Suprapubic skin (tissue), 4 donors: ENCODE data around the gene VPS13C. TPM values are rescaled to one million over a fixed set of nuclear protein-coding genes. Genes with fewer than 3 reads are reported as not detected.

Experiments used
- DNase-seq, 2 donors: peaks; one replicate each; pipeline ENCODE4 v3.0.0-alpha.2; 2019; ENCODE audit warnings: low spot score in 2 of 2
- H3K27ac ChIP-seq: fragments of 200-600 bp; sonication (generic); one replicate; pipeline ENCODE4 v1.5.1; 2019
- H3K27me3 ChIP-seq: fragments of 200-600 bp; sonication (generic); one replicate; pipeline ENCODE4 v1.5.1; 2019
- H3K36me3 ChIP-seq: fragments of 200-600 bp; sonication (generic); one replicate; pipeline ENCODE4 v1.5.1; 2019
- H3K4me1 ChIP-seq: fragments of 200-600 bp; sonication (generic); one replicate; pipeline ENCODE4 v1.5.1; 2019
- H3K4me3 ChIP-seq: fragments of 200-600 bp; sonication (generic); one replicate; pipeline ENCODE4 v1.5.1; 2019; ENCODE audit warnings: mild to moderate bottlenecking
- H3K9me3 ChIP-seq: fragments of 200-600 bp; sonication (generic); one replicate; pipeline ENCODE4 v1.5.1; 2019
- EP300 ChIP-seq: sonication (generic); formaldehyde crosslinking; IDR thresholded peaks from one replicate; pipeline ENCODE4 v1.6.1; 2017; ENCODE audit warnings: antibody characterized with exemption
- POLR2A ChIP-seq, 2 donors: fragments of 450-650 bp; IDR thresholded peaks; one replicate each; pipeline ENCODE4 v1.6.1; 2017; ENCODE audit warnings: antibody characterized with exemption in 2 of 2, mild to moderate bottlenecking in 2 of 2, moderate library complexity in 2 of 2
- POLR2AphosphoS5 ChIP-seq, 3 donors: sonication (generic); formaldehyde crosslinking; IDR thresholded peaks; one replicate each; pipeline ENCODE4 v1.6.1; 2017; ENCODE audit warnings: antibody characterized with exemption in 3 of 3
- WGBS: methylation state at CpG from one replicate; pipeline ENCODE4 v1.1.5; 2018; 5-methylcytosine and 5-hydroxymethylcytosine counted together
- total RNA-seq, 4 donors: library from RNA; depleted of rRNA; stranded (reverse); fragments of >200 nt; gene quantifications; one replicate each; pipeline ENCODE4 v1.1.0, GENCODE V29; 2016
- TF ChIP-seq, protein P1 (sequence below), 2 donors: fragments of 200-600 bp in 1 of 2; fragments of 450-650 bp in 1 of 2; sonication (generic) in 1 of 2; IDR thresholded peaks; one replicate each; pipeline ENCODE4 v1.5.1; 2016 to 2019; ENCODE audit warnings: antibody characterized with exemption in 2 of 2, mild to moderate bottlenecking in 1 of 2, moderate library complexity in 1 of 2

Gene VPS13C
- total RNA-seq, 4 donors from 2014 or later, result 30.4 to 74.3 (median 42.8) TPM

DNA sequence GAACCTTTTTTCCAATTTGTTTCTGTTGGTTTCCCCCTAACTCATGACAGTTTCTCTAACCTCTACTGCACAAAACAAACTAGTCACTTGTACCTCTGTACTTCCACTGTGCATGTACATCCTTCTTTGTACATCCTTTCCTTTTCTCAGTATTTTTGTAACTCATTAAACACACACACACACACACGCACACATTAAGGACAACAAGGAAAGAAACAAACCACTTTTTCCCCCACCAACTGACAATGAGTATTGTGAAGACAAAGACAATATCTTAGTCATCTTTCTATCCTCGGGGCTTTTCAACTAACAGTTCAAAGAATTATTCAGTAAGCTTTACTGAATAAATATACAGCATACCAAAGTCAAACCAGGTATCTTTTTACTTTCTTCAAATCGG is 170.5 kb downstream of the VPS13C start:
- H3K4me3 ChIP-seq, result no peak overlapping the region
- WGBS, result 82% methylated on average over 3 of the region's 3 CpGs
- H3K27me3 ChIP-seq, result no peaks in the 10 kb centered on the region
- no peak overlapping the region for H3K27ac ChIP-seq
- TF ChIP-seq POLR2AphosphoS5 (IDR thresholded peaks at IDR 0.05), result no peak
- TF ChIP-seq POLR2A (IDR thresholded peaks at IDR 0.05), result no peak
- DNase-seq, result no peak
- peaks cover 29% of the 10 kb centered on the region for H3K36me3 ChIP-seq
- peaks cover 13% of the 10 kb centered on the region for H3K9me3 ChIP-seq
- H3K4me1 ChIP-seq, result no peaks in the 10 kb centered on the region

DNA sequence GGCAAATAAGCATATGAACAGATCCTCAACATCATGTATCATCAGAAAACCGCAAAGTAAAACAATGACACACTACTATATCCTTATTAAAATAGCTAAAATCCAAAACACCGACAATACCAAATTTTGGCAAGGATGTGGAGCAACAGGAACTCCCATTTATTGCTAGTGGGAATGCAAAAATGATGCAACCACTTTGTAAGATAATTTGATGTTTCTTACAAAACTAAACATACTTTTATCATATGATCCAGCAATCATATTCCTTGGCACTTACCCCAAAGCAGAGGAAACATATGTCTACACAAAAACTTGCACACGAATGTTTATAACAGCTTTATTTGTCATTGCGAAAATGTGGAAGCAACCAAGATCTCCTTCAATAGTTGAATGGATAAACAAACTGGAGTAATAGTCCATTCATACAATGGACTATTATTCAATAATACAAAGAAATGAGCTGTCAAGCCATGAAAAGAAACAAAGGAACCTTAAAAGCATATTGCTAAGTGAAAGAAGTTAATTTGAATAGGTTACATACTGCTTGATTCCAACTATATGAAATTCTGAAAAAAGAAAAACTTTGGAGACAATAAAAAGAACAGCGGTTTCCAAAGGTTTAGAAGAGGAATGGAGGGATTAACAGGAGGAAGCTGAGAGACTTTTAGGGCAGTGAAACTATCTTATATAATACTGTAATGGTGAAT is 172.0 kb downstream of the VPS13C start:
- peaks cover 8% of the 10 kb centered on the region for H3K9me3 ChIP-seq
- H3K36me3 ChIP-seq, result peaks cover 24% of the 10 kb centered on the region
- H3K27me3 ChIP-seq, result no peaks in the 10 kb centered on the region
- no peak overlapping the region for H3K27ac ChIP-seq
- H3K4me1 ChIP-seq, result no peaks in the 10 kb centered on the region
- TF ChIP-seq, protein P1, sequence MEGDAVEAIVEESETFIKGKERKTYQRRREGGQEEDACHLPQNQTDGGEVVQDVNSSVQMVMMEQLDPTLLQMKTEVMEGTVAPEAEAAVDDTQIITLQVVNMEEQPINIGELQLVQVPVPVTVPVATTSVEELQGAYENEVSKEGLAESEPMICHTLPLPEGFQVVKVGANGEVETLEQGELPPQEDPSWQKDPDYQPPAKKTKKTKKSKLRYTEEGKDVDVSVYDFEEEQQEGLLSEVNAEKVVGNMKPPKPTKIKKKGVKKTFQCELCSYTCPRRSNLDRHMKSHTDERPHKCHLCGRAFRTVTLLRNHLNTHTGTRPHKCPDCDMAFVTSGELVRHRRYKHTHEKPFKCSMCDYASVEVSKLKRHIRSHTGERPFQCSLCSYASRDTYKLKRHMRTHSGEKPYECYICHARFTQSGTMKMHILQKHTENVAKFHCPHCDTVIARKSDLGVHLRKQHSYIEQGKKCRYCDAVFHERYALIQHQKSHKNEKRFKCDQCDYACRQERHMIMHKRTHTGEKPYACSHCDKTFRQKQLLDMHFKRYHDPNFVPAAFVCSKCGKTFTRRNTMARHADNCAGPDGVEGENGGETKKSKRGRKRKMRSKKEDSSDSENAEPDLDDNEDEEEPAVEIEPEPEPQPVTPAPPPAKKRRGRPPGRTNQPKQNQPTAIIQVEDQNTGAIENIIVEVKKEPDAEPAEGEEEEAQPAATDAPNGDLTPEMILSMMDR (IDR thresholded peaks at IDR 0.05), result no peak
- no peak for TF ChIP-seq EP300
- TF ChIP-seq POLR2AphosphoS5 (IDR thresholded peaks at IDR 0.05), result no peak
- no peak for TF ChIP-seq POLR2A (IDR thresholded peaks at IDR 0.05)
- H3K4me3 ChIP-seq, result no peak overlapping the region
- WGBS, result 90% methylated on average over 5 of the region's 5 CpGs
- no peak for DNase-seq

DNA sequence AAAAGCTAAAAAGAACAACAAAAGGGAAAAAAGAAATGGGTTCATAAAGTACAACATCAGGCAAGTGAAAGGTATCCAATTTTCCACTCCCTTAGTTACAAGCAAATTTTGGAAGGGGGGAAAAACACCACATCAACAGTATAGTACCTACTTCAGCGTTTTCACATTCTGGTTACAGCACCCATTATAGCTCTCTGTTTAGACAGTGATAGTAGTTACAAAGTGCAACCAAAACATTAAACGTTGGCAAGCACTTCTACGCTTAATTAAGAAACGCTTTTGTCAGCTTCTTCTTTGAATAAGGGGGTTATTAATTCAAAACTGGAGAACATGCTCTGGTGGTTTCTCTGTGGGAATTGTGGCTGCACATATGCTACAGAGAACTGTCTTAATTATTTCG is 180.2 kb downstream of the VPS13C start:
- Histone ChIP-seq H3K27me3 (no peaks in the 10 kb centered on the region), H3K36me3 (peaks cover 13% of the 10 kb centered on the region), H3K27ac (no peak overlapping the region), H3K4me3 (no peak overlapping the region), H3K4me1 (no peaks in the 10 kb centered on the region), H3K9me3 (no peaks in the 10 kb centered on the region)
- 76% methylated on average over 5 of the region's 5 CpGs for WGBS
- TF ChIP-seq EP300, result no peak
- TF ChIP-seq, protein P1 (IDR thresholded peaks at IDR 0.05), result no peak
- no peak for TF ChIP-seq POLR2A (IDR thresholded peaks at IDR 0.05)
- TF ChIP-seq POLR2AphosphoS5 (IDR thresholded peaks at IDR 0.05), result no peak
- no peak for DNase-seq

DNA sequence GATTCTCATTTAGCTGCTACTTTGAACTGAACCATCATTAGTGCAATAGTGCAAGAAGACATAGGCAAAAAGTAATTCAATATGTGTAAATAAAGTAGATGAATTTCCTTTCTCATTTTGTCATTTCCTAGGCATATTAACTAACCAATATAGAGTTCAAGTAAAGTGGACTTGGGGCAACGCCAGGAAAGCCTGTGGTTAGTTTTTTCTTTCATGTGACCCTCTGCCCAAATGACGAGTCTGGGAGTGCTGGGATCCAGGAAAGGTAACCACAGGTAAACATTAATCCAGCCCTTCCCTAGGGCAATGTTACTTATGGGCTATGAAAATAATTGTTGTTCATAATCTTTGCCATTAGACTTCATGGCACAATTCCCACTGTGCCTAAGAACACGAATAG is 181.0 kb downstream of the VPS13C start:
- TF ChIP-seq EP300 (no peak), POLR2A (IDR thresholded peaks at IDR 0.05) (no peak), POLR2AphosphoS5 (IDR thresholded peaks at IDR 0.05) (no peak)
- TF ChIP-seq, protein P1 (IDR thresholded peaks at IDR 0.05), result no peak
- no peak for DNase-seq
- Histone ChIP-seq H3K4me3 (no peak overlapping the region), H3K36me3 (peaks cover 19% of the 10 kb centered on the region), H3K4me1 (no peaks in the 10 kb centered on the region), H3K9me3 (no peaks in the 10 kb centered on the region), H3K27ac (no peak overlapping the region), H3K27me3 (no peaks in the 10 kb centered on the region)
- 87% methylated on average over 3 of the region's 3 CpGs for WGBS

DNA sequence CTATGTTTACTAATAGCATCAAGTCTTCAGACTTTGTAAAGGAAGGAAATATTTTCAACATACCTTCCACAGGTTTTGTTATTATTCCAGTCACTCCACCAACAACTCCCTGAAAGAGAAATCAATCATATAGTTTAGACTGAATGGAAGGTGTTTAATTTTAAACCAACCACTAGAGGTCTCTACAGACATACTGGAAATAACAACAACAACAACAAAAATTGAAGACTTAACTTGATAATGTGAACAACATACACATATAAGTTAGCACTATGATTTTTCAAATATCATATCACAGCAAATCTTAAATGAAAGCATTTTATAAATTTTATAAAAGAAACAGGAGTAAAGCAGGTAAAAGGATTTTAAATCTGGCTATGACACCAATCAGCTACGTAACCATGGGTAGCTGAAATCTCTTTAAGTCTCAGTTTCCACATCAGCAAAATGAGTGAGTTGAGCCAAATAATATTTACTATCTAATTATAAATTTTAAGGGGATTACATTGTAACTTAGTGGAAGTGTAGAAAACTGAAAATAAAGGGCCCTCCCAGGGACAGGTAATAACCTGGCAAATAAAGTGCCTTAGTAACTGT is 188.2 kb downstream of the VPS13C start:
- 98% methylated on average over 1 of the region's 1 CpG for WGBS
- TF ChIP-seq, protein P1 (IDR thresholded peaks at IDR 0.05), result peak in 1 of 2 donors; percentile 39
- no peak for TF ChIP-seq POLR2AphosphoS5 (IDR thresholded peaks at IDR 0.05)
- H3K9me3 ChIP-seq, result no peaks in the 10 kb centered on the region
- DNase-seq, result no peak
- no peak overlapping the region for H3K4me3 ChIP-seq
- no peaks in the 10 kb centered on the region for H3K27me3 ChIP-seq
- H3K27ac ChIP-seq, result no peak overlapping the region
- H3K36me3 ChIP-seq, result peaks cover 30% of the 10 kb centered on the region
- no peaks in the 10 kb centered on the region for H3K4me1 ChIP-seq
